Measurements from ENCODE around the gene NLRC3.

Gene NLRC3

GRCh38 chr16:3583303-3584038 lies 6.3 kb upstream of the NLRC3 start:
- TF ChIP-seq SUZ12 (IDR thresholded peaks at IDR 0.05) (no peak), FOXM1 (IDR thresholded peaks at IDR 0.05; ENCODE audit: borderline replicate concordance) (no peak), BHLHE40 (IDR thresholded peaks at IDR 0.05; ENCODE audit: borderline replicate concordance) (no peak), FOXK2 (IDR thresholded peaks at IDR 0.05) (no peak), FOXA1 (IDR thresholded peaks at IDR 0.05) (no peak), LEF1 (IDR thresholded peaks at IDR 0.05; ENCODE audit: borderline replicate concordance) (no peak), SP1 (IDR thresholded peaks at IDR 0.05) (no peak), HDGF (IDR thresholded peaks at IDR 0.05; ENCODE audit: borderline replicate concordance) (no peak), TARDBP (IDR thresholded peaks at IDR 0.05) (no peak), ELF4 (IDR thresholded peaks at IDR 0.05) (no peak), PKNOX1 (IDR thresholded peaks at IDR 0.05) (no peak), NFRKB (IDR thresholded peaks at IDR 0.05) (no peak), ZNF384 (IDR thresholded peaks at IDR 0.05) (no peak), ARNT (IDR thresholded peaks at IDR 0.05) (no peak), L3MBTL2 (conservative IDR thresholded peaks at IDR 0.05) (no peak), CTBP1 (IDR thresholded peaks at IDR 0.05; ENCODE audit: borderline replicate concordance) (no peak)

GRCh38 chr16:3582276-3583165 lies 5.3 kb upstream of the NLRC3 start:
- ChIA-PET CTCF (no interaction called here), POLR2A (no interaction called here)
- DNase-seq (ENCODE audit: extremely low spot score) = no peak
- TF ChIP-seq TARDBP (IDR thresholded peaks at IDR 0.05) = no peak
- TF ChIP-seq PKNOX1 (IDR thresholded peaks at IDR 0.05) = no peak
- TF ChIP-seq LEF1 (IDR thresholded peaks at IDR 0.05; ENCODE audit: borderline replicate concordance) = no peak
- TF ChIP-seq SP1 (IDR thresholded peaks at IDR 0.05) = no peak
- TF ChIP-seq NFRKB (IDR thresholded peaks at IDR 0.05) = no peak
- no peak for TF ChIP-seq HDGF (IDR thresholded peaks at IDR 0.05; ENCODE audit: borderline replicate concordance)
- TF ChIP-seq ZNF384 (IDR thresholded peaks at IDR 0.05) = no peak
- TF ChIP-seq SUZ12 (IDR thresholded peaks at IDR 0.05) = no peak
- TF ChIP-seq ARNT (IDR thresholded peaks at IDR 0.05) = no peak
- TF ChIP-seq FOXA1 (IDR thresholded peaks at IDR 0.05) = no peak
- TF ChIP-seq FOXM1 (IDR thresholded peaks at IDR 0.05; ENCODE audit: borderline replicate concordance) = no peak
- TF ChIP-seq FOXK2 (IDR thresholded peaks at IDR 0.05) = no peak
- no peak for TF ChIP-seq ELF4 (IDR thresholded peaks at IDR 0.05)
- no peak for TF ChIP-seq BHLHE40 (IDR thresholded peaks at IDR 0.05; ENCODE audit: borderline replicate concordance)

More at GRCh38 chr16:3583303-3584038, 6.3 kb upstream of the NLRC3 start:
- ChIA-PET POLR2A (no interaction called here), CTCF (no interaction called here)
- no peak for DNase-seq (ENCODE audit: extremely low spot score)

- POLR2A ChIA-PET = no interaction called here
- no peak for TF ChIP-seq LEF1 (IDR thresholded peaks at IDR 0.05; ENCODE audit: borderline replicate concordance)
- no peak for TF ChIP-seq TARDBP (IDR thresholded peaks at IDR 0.05)
- CTCF ChIA-PET = no interaction called here
- DNase-seq (ENCODE audit: extremely low spot score) = no peak
These were observed 4.2 kb upstream of the NLRC3 start for GRCh38 chr16:3581392-3581791.

- no peak for TF ChIP-seq PKNOX1 (IDR thresholded peaks at IDR 0.05)
- CTCF ChIA-PET = no interaction called here
- POLR2A ChIA-PET = no interaction called here
- no peak for DNase-seq (ENCODE audit: extremely low spot score)
These were observed 3.5 kb upstream of the NLRC3 start for GRCh38 chr16:3580686-3581085.

- TF ChIP-seq FOXA1 (IDR thresholded peaks at IDR 0.05) = no peak
- no peak for TF ChIP-seq SUZ12 (IDR thresholded peaks at IDR 0.05)
- no peak for TF ChIP-seq HDGF (IDR thresholded peaks at IDR 0.05; ENCODE audit: borderline replicate concordance)
- ChIA-PET POLR2A (no interaction called here), CTCF (no interaction called here)
- DNase-seq (ENCODE audit: extremely low spot score) = no peak
These were observed 3.0 kb upstream of the NLRC3 start for GRCh38 chr16:3580251-3580651.

- DNase-seq (ENCODE audit: extremely low spot score) = no peak
- ChIA-PET CTCF (no interaction called here), POLR2A (no interaction called here)
- TF ChIP-seq ARNT (IDR thresholded peaks at IDR 0.05) (no peak), NFRKB (IDR thresholded peaks at IDR 0.05) (no peak), HDGF (IDR thresholded peaks at IDR 0.05; ENCODE audit: borderline replicate concordance) (no peak), CTBP1 (IDR thresholded peaks at IDR 0.05; ENCODE audit: borderline replicate concordance) (no peak), TARDBP (IDR thresholded peaks at IDR 0.05) (no peak), PKNOX1 (IDR thresholded peaks at IDR 0.05) (no peak), SUZ12 (IDR thresholded peaks at IDR 0.05) (no peak), ZNF384 (IDR thresholded peaks at IDR 0.05) (no peak)
These were observed 2.6 kb upstream of the NLRC3 start for GRCh38 chr16:3579776-3580175.

Data from HEK293T (cell line).